Measurements from ENCODE around the gene CD164L2.

Gene CD164L2

GRCh38 chr1:27417713-27418112 lies 34.6 kb upstream of the CD164L2 start:
- Histone ChIP-seq H3K27me3 (ENCODE audit: insufficient read depth, low read length, poor library complexity) (no peaks in the 10 kb centered on the region), H3K4me2 (ENCODE audit: low read length) (no peak overlapping the region), H3K23ac (ENCODE audit: low read length) (no peak overlapping the region), H3K4ac (ENCODE audit: low read depth, low read length) (no peak overlapping the region), H3K18ac (ENCODE audit: low read length) (no peak overlapping the region), H3K79me2 (ENCODE audit: control insufficient read depth, insufficient read depth, low read length) (no peaks in the 10 kb centered on the region), H3K27ac (ENCODE audit: low read depth, low read length) (no peak overlapping the region), H4K5ac (ENCODE audit: low read length) (no peak overlapping the region), H3K9ac (ENCODE audit: low read length) (no peak overlapping the region), H2BK15ac (replicated peaks; ENCODE audit: low read depth) (no peak overlapping the region), H2BK120ac (ENCODE audit: low read depth, low read length) (no peak overlapping the region), H2BK5ac (ENCODE audit: low read length) (no peak overlapping the region), H2AK5ac (ENCODE audit: low read length) (no peak overlapping the region), H3K36me3 (ENCODE audit: control insufficient read depth, insufficient read depth, low read length) (peaks cover 7% of the 10 kb centered on the region), H3K79me1 (ENCODE audit: low read length) (no peaks in the 10 kb centered on the region), H3K56ac (ENCODE audit: low read length) (no peak overlapping the region), H3K4me3 (ENCODE audit: low read length) (no peak overlapping the region), H4K8ac (ENCODE audit: low read depth, low read length) (no peak overlapping the region), H3K4me1 (ENCODE audit: control insufficient read depth, low read depth, low read length) (peaks cover 4% of the 10 kb centered on the region)
- no peak for DNase-seq
- WGBS (ENCODE audit: extremely low coverage, insufficient coverage, low lambda C conversion rate), result no CpG with 5 or more reads among the region's 3 CpGs

GRCh38 chr1:27416387-27417111 lies 33.4 kb upstream of the CD164L2 start:
- Histone ChIP-seq H2BK5ac (ENCODE audit: low read length) (no peak overlapping the region), H2AK5ac (ENCODE audit: low read length) (no peak overlapping the region), H3K23ac (ENCODE audit: low read length) (no peak overlapping the region), H3K27me3 (ENCODE audit: insufficient read depth, low read length, poor library complexity) (no peaks in the 10 kb centered on the region), H3K36me3 (ENCODE audit: control insufficient read depth, insufficient read depth, low read length) (peaks cover 9% of the 10 kb centered on the region), H2BK120ac (ENCODE audit: low read depth, low read length) (no peak overlapping the region), H3K9ac (ENCODE audit: low read length) (no peak overlapping the region), H3K79me1 (ENCODE audit: low read length) (no peaks in the 10 kb centered on the region), H3K4me2 (ENCODE audit: low read length) (no peak overlapping the region), H3K79me2 (ENCODE audit: control insufficient read depth, insufficient read depth, low read length) (no peaks in the 10 kb centered on the region), H3K56ac (ENCODE audit: low read length) (no peak overlapping the region), H2BK15ac (replicated peaks; ENCODE audit: low read depth) (no peak overlapping the region), H4K5ac (ENCODE audit: low read length) (no peak overlapping the region), H3K4ac (ENCODE audit: low read depth, low read length) (no peak overlapping the region), H4K8ac (ENCODE audit: low read depth, low read length) (no peak overlapping the region), H3K4me1 (ENCODE audit: control insufficient read depth, low read depth, low read length) (peaks cover 4% of the 10 kb centered on the region), H3K18ac (ENCODE audit: low read length) (no peak overlapping the region), H3K4me3 (ENCODE audit: low read length) (no peak overlapping the region), H3K27ac (ENCODE audit: low read depth, low read length) (no peak overlapping the region)
- peak; percentile 90 for DNase-seq
- WGBS (ENCODE audit: extremely low coverage, insufficient coverage, low lambda C conversion rate), result no CpG with 5 or more reads among the region's 3 CpGs

GRCh38 chr1:27414091-27414490 lies 31.0 kb upstream of the CD164L2 start:
- Histone ChIP-seq H2BK15ac (replicated peaks; ENCODE audit: low read depth) (no peak overlapping the region), H3K9ac (ENCODE audit: low read length) (no peak overlapping the region), H3K4me1 (ENCODE audit: control insufficient read depth, low read depth, low read length) (peaks cover 4% of the 10 kb centered on the region), H3K18ac (ENCODE audit: low read length) (no peak overlapping the region), H3K79me2 (ENCODE audit: control insufficient read depth, insufficient read depth, low read length) (no peaks in the 10 kb centered on the region), H3K4me3 (ENCODE audit: low read length) (no peak overlapping the region), H2BK120ac (ENCODE audit: low read depth, low read length) (no peak overlapping the region), H3K56ac (ENCODE audit: low read length) (no peak overlapping the region), H2BK5ac (ENCODE audit: low read length) (no peak overlapping the region), H3K79me1 (ENCODE audit: low read length) (no peaks in the 10 kb centered on the region), H3K4me2 (ENCODE audit: low read length) (no peak overlapping the region), H4K8ac (ENCODE audit: low read depth, low read length) (no peak overlapping the region), H3K27me3 (ENCODE audit: insufficient read depth, low read length, poor library complexity) (no peaks in the 10 kb centered on the region), H3K36me3 (ENCODE audit: control insufficient read depth, insufficient read depth, low read length) (peaks cover 16% of the 10 kb centered on the region), H3K27ac (ENCODE audit: low read depth, low read length) (no peak overlapping the region), H3K23ac (ENCODE audit: low read length) (no peak overlapping the region), H4K5ac (ENCODE audit: low read length) (no peak overlapping the region), H3K4ac (ENCODE audit: low read depth, low read length) (no peak overlapping the region), H2AK5ac (ENCODE audit: low read length) (no peak overlapping the region)
- WGBS (ENCODE audit: extremely low coverage, insufficient coverage, low lambda C conversion rate), result no CpG with 5 or more reads among the region's 1 CpG
- DNase-seq, result no peak

- Histone ChIP-seq H4K5ac (ENCODE audit: low read length) (no peak overlapping the region), H2BK5ac (ENCODE audit: low read length) (no peak overlapping the region), H4K8ac (ENCODE audit: low read depth, low read length) (no peak overlapping the region), H3K9ac (ENCODE audit: low read length) (no peak overlapping the region), H3K18ac (ENCODE audit: low read length) (no peak overlapping the region), H3K27ac (ENCODE audit: low read depth, low read length) (no peak overlapping the region), H2BK120ac (ENCODE audit: low read depth, low read length) (no peak overlapping the region), H3K56ac (ENCODE audit: low read length) (no peak overlapping the region), H3K79me1 (ENCODE audit: low read length) (no peaks in the 10 kb centered on the region), H3K27me3 (ENCODE audit: insufficient read depth, low read length, poor library complexity) (no peaks in the 10 kb centered on the region), H3K4ac (ENCODE audit: low read depth, low read length) (no peak overlapping the region), H2AK5ac (ENCODE audit: low read length) (no peak overlapping the region), H3K4me2 (ENCODE audit: low read length) (no peak overlapping the region), H3K23ac (ENCODE audit: low read length) (no peak overlapping the region), H3K36me3 (ENCODE audit: control insufficient read depth, insufficient read depth, low read length) (peaks cover 17% of the 10 kb centered on the region), H3K4me3 (ENCODE audit: low read length) (no peak overlapping the region), H3K4me1 (ENCODE audit: control insufficient read depth, low read depth, low read length) (no peaks in the 10 kb centered on the region), H2BK15ac (replicated peaks; ENCODE audit: low read depth) (no peak overlapping the region), H3K79me2 (ENCODE audit: control insufficient read depth, insufficient read depth, low read length) (no peaks in the 10 kb centered on the region)
- WGBS (ENCODE audit: extremely low coverage, insufficient coverage, low lambda C conversion rate), result no CpG with 5 or more reads among the region's 4 CpGs
- no peak for DNase-seq
Observed at GRCh38 chr1:27413004-27413403, 29.9 kb upstream of the CD164L2 start.

GRCh38 chr1:27412502-27412901 lies 29.4 kb upstream of the CD164L2 start:
- H3K36me3 ChIP-seq (ENCODE audit: control insufficient read depth, insufficient read depth, low read length), result peaks cover 16% of the 10 kb centered on the region
- no peak overlapping the region for H2BK15ac ChIP-seq (replicated peaks; ENCODE audit: low read depth)
- H3K27ac ChIP-seq (ENCODE audit: low read depth, low read length), result no peak overlapping the region
- H2BK120ac ChIP-seq (ENCODE audit: low read depth, low read length), result no peak overlapping the region
- no peak overlapping the region for H2AK5ac ChIP-seq (ENCODE audit: low read length)
- DNase-seq, result no peak
- no peak overlapping the region for H3K4ac ChIP-seq (ENCODE audit: low read depth, low read length)
- H3K27me3 ChIP-seq (ENCODE audit: insufficient read depth, low read length, poor library complexity), result no peaks in the 10 kb centered on the region
- H3K4me3 ChIP-seq (ENCODE audit: low read length), result no peak overlapping the region
- H3K4me1 ChIP-seq (ENCODE audit: control insufficient read depth, low read depth, low read length), result no peaks in the 10 kb centered on the region
- WGBS (ENCODE audit: extremely low coverage, insufficient coverage, low lambda C conversion rate), result no CpG with 5 or more reads among the region's 4 CpGs
- no peak overlapping the region for H2BK5ac ChIP-seq (ENCODE audit: low read length)
- H3K9ac ChIP-seq (ENCODE audit: low read length), result no peak overlapping the region
- H4K8ac ChIP-seq (ENCODE audit: low read depth, low read length), result no peak overlapping the region
- H3K56ac ChIP-seq (ENCODE audit: low read length), result no peak overlapping the region
- H3K4me2 ChIP-seq (ENCODE audit: low read length), result no peak overlapping the region
- H4K5ac ChIP-seq (ENCODE audit: low read length), result no peak overlapping the region
- no peak overlapping the region for H3K18ac ChIP-seq (ENCODE audit: low read length)
- H3K79me1 ChIP-seq (ENCODE audit: low read length), result no peaks in the 10 kb centered on the region
- H3K79me2 ChIP-seq (ENCODE audit: control insufficient read depth, insufficient read depth, low read length), result no peaks in the 10 kb centered on the region
- H3K23ac ChIP-seq (ENCODE audit: low read length), result no peak overlapping the region

- Histone ChIP-seq H3K56ac (ENCODE audit: low read length) (no peak overlapping the region), H3K4me3 (ENCODE audit: low read length) (no peak overlapping the region), H3K27ac (ENCODE audit: low read depth, low read length) (no peak overlapping the region), H2BK120ac (ENCODE audit: low read depth, low read length) (no peak overlapping the region), H3K23ac (ENCODE audit: low read length) (no peak overlapping the region), H2AK5ac (ENCODE audit: low read length) (no peak overlapping the region), H3K18ac (ENCODE audit: low read length) (no peak overlapping the region), H3K9ac (ENCODE audit: low read length) (no peak overlapping the region), H3K79me1 (ENCODE audit: low read length) (no peaks in the 10 kb centered on the region), H4K8ac (ENCODE audit: low read depth, low read length) (no peak overlapping the region), H3K4ac (ENCODE audit: low read depth, low read length) (no peak overlapping the region), H3K27me3 (ENCODE audit: insufficient read depth, low read length, poor library complexity) (no peaks in the 10 kb centered on the region), H3K4me1 (ENCODE audit: control insufficient read depth, low read depth, low read length) (peaks cover 2% of the 10 kb centered on the region), H2BK15ac (replicated peaks; ENCODE audit: low read depth) (no peak overlapping the region), H2BK5ac (ENCODE audit: low read length) (no peak overlapping the region), H3K36me3 (ENCODE audit: control insufficient read depth, insufficient read depth, low read length) (peaks cover 14% of the 10 kb centered on the region), H4K5ac (ENCODE audit: low read length) (no peak overlapping the region), H3K4me2 (ENCODE audit: low read length) (no peak overlapping the region), H3K79me2 (ENCODE audit: control insufficient read depth, insufficient read depth, low read length) (no peaks in the 10 kb centered on the region)
- no peak for DNase-seq
- WGBS (ENCODE audit: extremely low coverage, insufficient coverage, low lambda C conversion rate), result no CpG with 5 or more reads among the region's 2 CpGs
Observed at GRCh38 chr1:27410709-27411108, 27.6 kb upstream of the CD164L2 start.

Data from mesendoderm (in vitro differentiated cells).